GM12801 (cell line): Measurements from ENCODE around the gene ASMTL.

Source experiments
- CTCF ChIP-seq: IDR thresholded peaks from one replicate; pipeline ENCODE4 v1.5.1; 2011; ENCODE audit warnings: control low read depth; ENCODE audit not compliant: insufficient read length; ENCODE audit errors: extremely low read depth

The ASMTL gene

DNA sequence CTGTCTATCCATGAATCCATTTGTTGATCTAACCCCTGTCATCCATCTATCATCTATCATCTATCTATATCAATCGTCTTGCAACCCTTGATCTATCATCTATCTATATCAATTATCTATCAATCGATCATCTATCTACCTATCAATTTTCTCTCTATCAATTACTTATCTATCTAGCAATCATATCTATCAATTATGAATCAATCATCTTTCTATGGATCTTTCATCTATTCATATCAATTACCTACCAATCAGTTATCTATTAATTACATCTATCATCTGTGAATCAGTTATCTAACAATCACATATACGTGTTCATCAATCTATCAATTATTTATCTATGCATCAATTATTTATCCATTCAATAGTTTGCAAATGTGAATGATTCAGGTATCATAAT, 24.5 kb upstream of the ASMTL start:
- no peak for TF ChIP-seq CTCF

GRCh38 chrX:1476682-1477081, 24.0 kb upstream of the ASMTL start:
- no peak for TF ChIP-seq CTCF

GRCh38 chrX:1475881-1476280, 23.2 kb upstream of the ASMTL start:
- TF ChIP-seq CTCF, result no peak

DNA sequence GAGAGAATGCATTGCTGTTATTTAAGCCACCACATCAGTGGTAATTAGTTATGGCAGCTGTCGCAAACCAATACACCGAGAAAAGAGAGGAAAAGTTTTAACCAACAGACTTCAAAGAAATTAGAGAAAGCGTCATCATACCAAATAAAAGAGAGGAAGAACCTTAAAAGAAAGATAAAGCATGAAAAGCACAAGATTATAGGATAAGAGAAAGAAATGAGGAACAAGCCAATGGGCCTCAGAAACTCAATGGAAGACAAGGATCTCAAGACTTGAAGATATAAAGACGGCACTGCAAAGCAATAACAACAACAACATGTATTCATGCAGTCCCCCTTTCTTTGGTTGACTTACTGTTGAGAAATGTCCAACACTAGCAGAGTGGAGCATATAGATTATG, 22.8 kb upstream of the ASMTL start:
- TF ChIP-seq CTCF, result no peak

GRCh38 chrX:1472975-1473374, 20.3 kb upstream of the ASMTL start:
- no peak for TF ChIP-seq CTCF

- no peak for TF ChIP-seq CTCF
These were observed 15.6 kb upstream of the ASMTL start for GRCh38 chrX:1468250-1468772.

DNA sequence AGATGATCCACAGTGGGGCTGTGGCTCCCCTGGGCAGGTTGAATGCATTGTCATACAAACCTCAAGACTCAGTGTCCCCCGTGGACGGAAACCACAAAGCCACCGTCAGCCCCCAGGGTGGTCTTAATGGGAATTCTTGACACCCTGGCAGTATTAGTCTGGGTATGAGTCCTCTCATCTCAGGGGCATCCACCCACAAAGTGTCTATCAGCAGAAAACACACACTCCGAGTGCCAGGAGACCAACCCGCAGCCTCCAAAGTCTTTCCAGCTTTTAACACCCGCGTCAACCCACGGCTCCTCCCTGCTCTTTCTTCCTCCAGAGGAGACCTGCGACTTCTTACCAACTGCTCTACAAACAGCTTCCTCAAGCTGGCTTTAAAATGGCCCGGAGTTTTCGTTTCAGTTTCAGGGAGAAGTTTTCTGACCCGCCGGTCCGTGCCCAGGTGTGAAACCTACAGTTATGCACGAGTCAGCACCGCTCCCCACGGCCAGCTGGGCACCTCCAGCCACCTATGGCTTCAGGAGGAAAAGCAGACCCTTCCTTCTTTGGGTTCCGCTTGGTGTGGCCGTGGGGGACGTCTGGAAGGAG, 14.4 kb upstream of the ASMTL start:
- no peak for TF ChIP-seq CTCF

DNA sequence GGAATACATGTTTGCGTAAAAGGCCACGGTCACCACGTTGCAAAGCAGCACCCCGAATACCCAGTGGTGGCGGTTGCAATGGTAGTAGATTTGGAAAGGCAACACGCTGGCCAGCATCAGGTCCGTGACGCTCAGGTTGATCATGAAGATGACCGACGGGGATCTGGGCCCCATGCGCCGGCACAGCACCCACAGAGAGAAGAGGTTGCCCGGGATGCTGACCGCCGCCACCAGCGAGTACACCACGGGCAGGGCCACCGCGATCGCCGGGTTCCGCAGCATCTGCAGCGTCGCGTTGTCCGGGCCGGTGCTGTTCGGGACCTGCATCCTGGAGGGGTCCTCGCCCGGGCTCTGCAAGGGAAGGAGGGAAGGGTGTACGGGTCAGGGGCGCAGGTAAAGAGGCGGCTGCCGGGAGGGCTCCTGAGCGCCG, 13.5 kb upstream of the ASMTL start:
- TF ChIP-seq CTCF, result no peak
